ENCODE data around the gene SLC52A1. TPM values are rescaled to one million over a fixed set of nuclear protein-coding genes. Genes with fewer than 3 reads are reported as not detected.

The SLC52A1 gene
- total and polyA plus RNA-seq, 10 of the 15 experiments (the other 5 are each of a cell fraction or from before 2014, with no cell fraction given) = 0.04 to 0.11 TPM; not detected in 8

DNA sequence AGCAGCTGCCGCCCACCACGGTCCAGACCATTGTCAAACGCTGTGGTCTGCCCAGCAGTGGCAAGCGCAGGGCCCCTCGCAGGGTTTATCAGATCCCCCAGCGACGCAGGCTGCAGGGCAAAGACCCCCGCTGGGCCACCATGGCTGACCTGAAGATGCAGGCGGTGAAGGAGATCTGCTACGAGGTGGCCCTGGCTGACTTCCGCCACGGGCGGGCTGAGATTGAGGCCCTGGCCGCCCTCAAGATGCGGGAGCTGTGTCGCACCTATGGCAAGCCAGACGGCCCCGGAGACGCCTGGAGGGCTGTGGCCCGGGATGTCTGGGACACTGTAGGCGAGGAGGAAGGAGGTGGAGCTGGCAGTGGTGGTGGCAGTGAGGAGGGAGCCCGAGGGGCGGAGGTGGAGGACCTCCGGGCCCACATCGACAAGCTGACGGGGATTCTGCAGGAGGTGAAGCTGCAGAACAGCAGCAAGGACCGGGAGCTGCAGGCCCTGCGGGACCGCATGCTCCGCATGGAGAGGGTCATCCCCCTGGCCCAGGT lies 13.0 kb downstream of the SLC52A1 start:
- Histone ChIP-seq H3K27ac (ENCODE audit: control insufficient read depth, insufficient read depth) (no peak overlapping the region), H3K4me3 (no peak overlapping the region), H3K79me2 (ENCODE audit: control insufficient read depth, insufficient read depth, low read length) (no peaks in the 10 kb centered on the region), H3K9me3 (replicated peaks; ENCODE audit: control insufficient read depth, insufficient read depth, low read length) (no peaks in the 10 kb centered on the region), H3K36me3 (ENCODE audit: control insufficient read depth in 2 of 2, insufficient read depth in 2 of 2, low read length in 1 of 2) (peaks cover 9 to 23% of the 10 kb centered on the region in 2 experiments), H3K4me1 (ENCODE audit: control insufficient read depth, insufficient read depth, low read length) (peaks cover 6% of the 10 kb centered on the region), H3K4me2 (ENCODE audit: control insufficient read depth, insufficient read depth) (no peak overlapping the region), H2AFZ (ENCODE audit: control insufficient read depth, low read depth, low read length) (no peak overlapping the region), H4K20me1 (ENCODE audit: control insufficient read depth, insufficient read depth) (no peaks in the 10 kb centered on the region), H3K27me3 (replicated peaks in 1 of 2; ENCODE audit: control insufficient read depth in 2 of 2, insufficient read depth in 2 of 2, low read length in 1 of 2) (no peaks in the 10 kb centered on the region), H3K9ac (ENCODE audit: control insufficient read depth, insufficient read depth, low read length) (no peak overlapping the region)
- CTCF ChIA-PET = interaction anchor here (1.2 kb wide), 1 partner anchor 39 kb away, joined by 3 read pairs; no protein-coding TSS in a partner anchor
- ATAC-seq (no peak), FAIRE-seq (no peak), DNase-seq (ENCODE audit: low read depth, low spot score) (no peak)
- 97% methylated on average over 30 of the region's 30 CpGs for WGBS (ENCODE audit: insufficient coverage, insufficient replicate concordance, low lambda C conversion rate, missing lambda C conversion rate)
- POLR2A ChIA-PET = no interaction called here
- TF ChIP-seq RELA (IDR thresholded peaks at IDR 0.05; ENCODE audit: borderline replicate concordance, partially characterized antibody) (no peak), BCL11A (IDR thresholded peaks at IDR 0.05; ENCODE audit: low read depth, low read length) (no peak)
- RAD21 ChIA-PET (ENCODE audit: unreplicated experiment) = no interaction called here
- intact Hi-C loops (cut with micrococcal nuclease; ENCODE audit: unreplicated experiment) = no loop called here
- in situ Hi-C loops (cut with MboI) = no loop called here
- SMC1A ChIA-PET (ENCODE audit: uncharacterized antibody, unreplicated experiment) = no interaction called here
- no TSS peak for BruUV-seq (replicated peaks)

DNA sequence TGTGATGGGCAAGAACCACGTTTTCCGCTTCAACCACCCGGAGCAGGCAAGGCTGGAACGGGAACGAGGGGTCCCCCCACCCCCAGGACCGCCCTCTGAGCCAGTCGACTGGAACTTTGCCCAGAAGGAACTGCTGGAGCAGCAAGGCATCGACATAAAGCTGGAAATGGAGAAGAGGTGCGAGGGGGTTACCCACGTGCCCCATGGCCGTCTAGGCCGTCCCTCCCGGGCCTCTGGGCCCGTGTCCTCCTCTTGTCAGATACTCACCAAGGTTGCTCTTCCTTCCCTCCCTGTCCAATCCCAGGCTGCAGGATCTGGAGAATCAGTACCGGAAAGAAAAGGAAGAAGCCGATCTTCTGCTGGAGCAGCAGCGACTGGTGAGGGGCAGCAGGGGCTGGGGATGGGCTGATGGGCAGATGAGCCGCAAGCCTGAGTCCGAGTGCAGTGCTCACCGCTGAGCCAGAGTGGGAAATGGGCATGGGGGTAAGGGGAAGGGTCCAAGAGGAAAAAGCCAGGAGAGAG lies 14.7 kb downstream of the SLC52A1 start:
- RAD21 ChIA-PET (ENCODE audit: unreplicated experiment) = no interaction called here
- Histone ChIP-seq H3K27me3 (replicated peaks in 1 of 2; ENCODE audit: control insufficient read depth in 2 of 2, insufficient read depth in 2 of 2, low read length in 1 of 2) (no peaks in the 10 kb centered on the region), H3K36me3 (ENCODE audit: control insufficient read depth in 2 of 2, insufficient read depth in 2 of 2, low read length in 1 of 2) (peaks cover 9 to 24% of the 10 kb centered on the region in 2 experiments), H3K4me3 (no peak overlapping the region), H2AFZ (ENCODE audit: control insufficient read depth, low read depth, low read length) (no peak overlapping the region), H3K4me1 (ENCODE audit: control insufficient read depth, insufficient read depth, low read length) (peaks cover 12% of the 10 kb centered on the region), H3K4me2 (ENCODE audit: control insufficient read depth, insufficient read depth) (no peak overlapping the region), H3K79me2 (ENCODE audit: control insufficient read depth, insufficient read depth, low read length) (no peaks in the 10 kb centered on the region), H3K27ac (ENCODE audit: control insufficient read depth, insufficient read depth) (no peak overlapping the region), H3K9ac (ENCODE audit: control insufficient read depth, insufficient read depth, low read length) (no peak overlapping the region), H4K20me1 (ENCODE audit: control insufficient read depth, insufficient read depth) (no peaks in the 10 kb centered on the region), H3K9me3 (replicated peaks; ENCODE audit: control insufficient read depth, insufficient read depth, low read length) (no peaks in the 10 kb centered on the region)
- WGBS (ENCODE audit: insufficient coverage, insufficient replicate concordance, low lambda C conversion rate, missing lambda C conversion rate) = 91% methylated on average over 20 of the region's 20 CpGs
- CTCF ChIA-PET = no interaction called here
- ATAC-seq (no peak), DNase-seq (ENCODE audit: low read depth, low spot score) (no peak), FAIRE-seq (no peak)
- POLR2A ChIA-PET = no interaction called here
- TF ChIP-seq RBBP5 (conservative IDR thresholded peaks at IDR 0.05) (no peak), IRF4 (IDR thresholded peaks at IDR 0.05; ENCODE audit: low read depth, low read length) (no peak), ZBED1 (IDR thresholded peaks at IDR 0.05; ENCODE audit: borderline replicate concordance) (no peak), RUNX3 (IDR thresholded peaks at IDR 0.05; ENCODE audit: low read length) (no peak)
- TF ChIP-seq, protein P1, sequence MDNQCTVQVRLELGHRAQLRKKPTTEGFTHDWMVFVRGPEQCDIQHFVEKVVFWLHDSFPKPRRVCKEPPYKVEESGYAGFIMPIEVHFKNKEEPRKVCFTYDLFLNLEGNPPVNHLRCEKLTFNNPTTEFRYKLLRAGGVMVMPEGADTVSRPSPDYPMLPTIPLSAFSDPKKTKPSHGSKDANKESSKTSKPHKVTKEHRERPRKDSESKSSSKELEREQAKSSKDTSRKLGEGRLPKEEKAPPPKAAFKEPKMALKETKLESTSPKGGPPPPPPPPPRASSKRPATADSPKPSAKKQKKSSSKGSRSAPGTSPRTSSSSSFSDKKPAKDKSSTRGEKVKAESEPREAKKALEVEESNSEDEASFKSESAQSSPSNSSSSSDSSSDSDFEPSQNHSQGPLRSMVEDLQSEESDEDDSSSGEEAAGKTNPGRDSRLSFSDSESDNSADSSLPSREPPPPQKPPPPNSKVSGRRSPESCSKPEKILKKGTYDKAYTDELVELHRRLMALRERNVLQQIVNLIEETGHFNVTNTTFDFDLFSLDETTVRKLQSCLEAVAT (IDR thresholded peaks at IDR 0.05) = no peak
- TF ChIP-seq, protein P2, sequence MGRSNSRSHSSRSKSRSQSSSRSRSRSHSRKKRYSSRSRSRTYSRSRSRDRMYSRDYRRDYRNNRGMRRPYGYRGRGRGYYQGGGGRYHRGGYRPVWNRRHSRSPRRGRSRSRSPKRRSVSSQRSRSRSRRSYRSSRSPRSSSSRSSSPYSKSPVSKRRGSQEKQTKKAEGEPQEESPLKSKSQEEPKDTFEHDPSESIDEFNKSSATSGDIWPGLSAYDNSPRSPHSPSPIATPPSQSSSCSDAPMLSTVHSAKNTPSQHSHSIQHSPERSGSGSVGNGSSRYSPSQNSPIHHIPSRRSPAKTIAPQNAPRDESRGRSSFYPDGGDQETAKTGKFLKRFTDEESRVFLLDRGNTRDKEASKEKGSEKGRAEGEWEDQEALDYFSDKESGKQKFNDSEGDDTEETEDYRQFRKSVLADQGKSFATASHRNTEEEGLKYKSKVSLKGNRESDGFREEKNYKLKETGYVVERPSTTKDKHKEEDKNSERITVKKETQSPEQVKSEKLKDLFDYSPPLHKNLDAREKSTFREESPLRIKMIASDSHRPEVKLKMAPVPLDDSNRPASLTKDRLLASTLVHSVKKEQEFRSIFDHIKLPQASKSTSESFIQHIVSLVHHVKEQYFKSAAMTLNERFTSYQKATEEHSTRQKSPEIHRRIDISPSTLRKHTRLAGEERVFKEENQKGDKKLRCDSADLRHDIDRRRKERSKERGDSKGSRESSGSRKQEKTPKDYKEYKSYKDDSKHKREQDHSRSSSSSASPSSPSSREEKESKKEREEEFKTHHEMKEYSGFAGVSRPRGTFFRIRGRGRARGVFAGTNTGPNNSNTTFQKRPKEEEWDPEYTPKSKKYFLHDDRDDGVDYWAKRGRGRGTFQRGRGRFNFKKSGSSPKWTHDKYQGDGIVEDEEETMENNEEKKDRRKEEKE (IDR thresholded peaks at IDR 0.05) = no peak
- TF ChIP-seq, protein P3, sequence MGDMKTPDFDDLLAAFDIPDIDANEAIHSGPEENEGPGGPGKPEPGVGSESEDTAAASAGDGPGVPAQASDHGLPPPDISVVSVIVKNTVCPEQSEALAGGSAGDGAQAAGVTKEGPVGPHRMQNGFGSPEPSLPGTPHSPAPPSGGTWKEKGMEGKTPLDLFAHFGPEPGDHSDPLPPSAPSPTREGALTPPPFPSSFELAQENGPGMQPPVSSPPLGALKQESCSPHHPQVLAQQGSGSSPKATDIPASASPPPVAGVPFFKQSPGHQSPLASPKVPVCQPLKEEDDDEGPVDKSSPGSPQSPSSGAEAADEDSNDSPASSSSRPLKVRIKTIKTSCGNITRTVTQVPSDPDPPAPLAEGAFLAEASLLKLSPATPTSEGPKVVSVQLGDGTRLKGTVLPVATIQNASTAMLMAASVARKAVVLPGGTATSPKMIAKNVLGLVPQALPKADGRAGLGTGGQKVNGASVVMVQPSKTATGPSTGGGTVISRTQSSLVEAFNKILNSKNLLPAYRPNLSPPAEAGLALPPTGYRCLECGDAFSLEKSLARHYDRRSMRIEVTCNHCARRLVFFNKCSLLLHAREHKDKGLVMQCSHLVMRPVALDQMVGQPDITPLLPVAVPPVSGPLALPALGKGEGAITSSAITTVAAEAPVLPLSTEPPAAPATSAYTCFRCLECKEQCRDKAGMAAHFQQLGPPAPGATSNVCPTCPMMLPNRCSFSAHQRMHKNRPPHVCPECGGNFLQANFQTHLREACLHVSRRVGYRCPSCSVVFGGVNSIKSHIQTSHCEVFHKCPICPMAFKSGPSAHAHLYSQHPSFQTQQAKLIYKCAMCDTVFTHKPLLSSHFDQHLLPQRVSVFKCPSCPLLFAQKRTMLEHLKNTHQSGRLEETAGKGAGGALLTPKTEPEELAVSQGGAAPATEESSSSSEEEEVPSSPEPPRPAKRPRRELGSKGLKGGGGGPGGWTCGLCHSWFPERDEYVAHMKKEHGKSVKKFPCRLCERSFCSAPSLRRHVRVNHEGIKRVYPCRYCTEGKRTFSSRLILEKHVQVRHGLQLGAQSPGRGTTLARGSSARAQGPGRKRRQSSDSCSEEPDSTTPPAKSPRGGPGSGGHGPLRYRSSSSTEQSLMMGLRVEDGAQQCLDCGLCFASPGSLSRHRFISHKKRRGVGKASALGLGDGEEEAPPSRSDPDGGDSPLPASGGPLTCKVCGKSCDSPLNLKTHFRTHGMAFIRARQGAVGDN (IDR thresholded peaks at IDR 0.05) = no peak
- in situ Hi-C loops (cut with MboI) (no loop called here), intact Hi-C loops (cut with micrococcal nuclease; ENCODE audit: unreplicated experiment) (no loop called here)
- no TSS peak for BruUV-seq (replicated peaks)
- SMC1A ChIA-PET (ENCODE audit: uncharacterized antibody, unreplicated experiment) = interaction anchor here (1.4 kb wide), 1 partner anchor 42 kb away, joined by 3 read pairs; no protein-coding TSS in a partner anchor
